HEK293 (cell line): Measurements from ENCODE around the gene CSTA.

Experiments used
- ATF2 ChIP-seq: fragments of 450-650 bp; formaldehyde crosslinking; IDR thresholded peaks from 2 replicates; pipeline ENCODE4 v1.5.1; 2016; ENCODE audit warnings: missing biosample characterization, missing genetic modification characterization, low read depth
- BCL11B ChIP-seq: fragments of 450-650 bp; formaldehyde crosslinking; IDR thresholded peaks from 2 replicates; pipeline ENCODE4 v1.5.1; 2016; ENCODE audit warnings: low read depth, missing biosample characterization, missing genetic modification characterization
- CTCF ChIP-seq: fragments of 450-650 bp; formaldehyde crosslinking; IDR thresholded peaks from 2 replicates; pipeline ENCODE4 v1.5.1; 2016; ENCODE audit warnings: missing biosample characterization, missing genetic modification characterization
- HOXC10 ChIP-seq: sonication (generic); formaldehyde crosslinking; IDR thresholded peaks from 2 replicates; pipeline ENCODE4 v1.8.1; 2023; ENCODE audit warnings: mild to moderate bottlenecking, missing genetic modification reagents
- HOXD13 ChIP-seq: sonication (generic); formaldehyde crosslinking; IDR thresholded peaks from 2 replicates; pipeline ENCODE4 v1.8.0; 2022; ENCODE audit warnings: missing genetic modification reagents, borderline replicate concordance
- KLF9 ChIP-seq: fragments of 450-650 bp; formaldehyde crosslinking; IDR thresholded peaks from 2 replicates; pipeline ENCODE4 v1.5.1; 2016; ENCODE audit warnings: missing biosample characterization, missing genetic modification characterization, low read depth
- PBX3 ChIP-seq: sonication (generic); formaldehyde crosslinking; IDR thresholded peaks from 2 replicates; pipeline ENCODE4 v1.8.1; 2022; ENCODE audit warnings: mild to moderate bottlenecking, moderate library complexity, missing genetic modification reagents
- TCF7L2 ChIP-seq: IDR thresholded peaks from 2 replicates; pipeline ENCODE4 v1.6.1; 2011; ENCODE audit warnings: low read depth, mild to moderate bottlenecking, inconsistent platforms, low read length, moderate library complexity, borderline replicate concordance
- YY1 ChIP-seq: fragments of 450-650 bp; formaldehyde crosslinking; IDR thresholded peaks from 2 replicates; pipeline ENCODE4 v1.5.1; 2018; ENCODE audit warnings: missing biosample characterization, missing genetic modification characterization
- ZNF175 ChIP-seq: fragments of 450-650 bp; formaldehyde crosslinking; IDR thresholded peaks from 2 replicates; pipeline ENCODE4 v1.5.1; 2016; ENCODE audit warnings: missing biosample characterization, missing genetic modification characterization
- ZNF335 ChIP-seq: fragments of 450-650 bp; formaldehyde crosslinking; conservative IDR thresholded peaks from 2 replicates; pipeline ENCODE4 v1.5.1; 2016; ENCODE audit warnings: missing biosample characterization, missing genetic modification characterization
- ZNF621 ChIP-seq: fragments of 450-650 bp; formaldehyde crosslinking; IDR thresholded peaks from 2 replicates; pipeline ENCODE4 v1.5.1; 2017; ENCODE audit warnings: missing biosample characterization, missing genetic modification characterization
- ZNF777 ChIP-seq: fragments of 450-650 bp; formaldehyde crosslinking; IDR thresholded peaks from 2 replicates; pipeline ENCODE4 v1.5.1; 2017; ENCODE audit warnings: missing biosample characterization, missing genetic modification characterization, borderline replicate concordance

GRCh38 chr3:122301063-122301462, 24.0 kb upstream of the CSTA start:
- TF ChIP-seq BCL11B (tag by site-specific recombination) (no peak), CTCF (no peak), YY1 (tag by site-specific recombination) (no peak), ATF2 (tag by site-specific recombination) (no peak), KLF9 (tag by site-specific recombination) (no peak), HOXD13 (no peak), ZNF777 (tag by site-specific recombination) (no peak), ZNF335 (no peak), ZNF621 (tag by site-specific recombination) (no peak), ZNF175 (tag by site-specific recombination) (no peak), TCF7L2 (no peak), HOXC10 (CRISPR knock-in tag) (no peak), PBX3 (CRISPR knock-in tag) (no peak)
